HepG2 (cell line): Measurements from ENCODE around the gene TRIM54. TPM values are rescaled to one million over a fixed set of nuclear protein-coding genes. Genes with fewer than 3 reads are reported as not detected.

Experiments used
- CCAR2 ChIP-seq: fragments of 200-400 bp; formaldehyde crosslinking; optimal IDR thresholded peaks from 2 replicates; pipeline ENCODE3; 2018; ENCODE audit warnings: low read depth, mild to moderate bottlenecking, low read length, moderate library complexity
- DMTF1 ChIP-seq: sonication (generic); formaldehyde crosslinking; IDR thresholded peaks from 2 replicates; pipeline ENCODE4 v1.4.0; 2020; ENCODE audit warnings: mild to moderate bottlenecking, missing genetic modification reagents
- HINFP ChIP-seq: sonication (generic); formaldehyde crosslinking; IDR thresholded peaks from 2 replicates; pipeline ENCODE4 v1.4.0; 2020; ENCODE audit warnings: low read depth, mild to moderate bottlenecking, missing genetic modification reagents
- HNRNPL ChIP-seq: fragments of 200-400 bp; formaldehyde crosslinking; IDR thresholded peaks from 2 replicates; pipeline ENCODE4 v1.6.1; 2017; ENCODE audit warnings: mild to moderate bottlenecking, low read depth, low read length
- HOXA9 ChIP-seq: sonication (generic); formaldehyde crosslinking; IDR thresholded peaks from 2 replicates; pipeline ENCODE4 v1.8.1; 2022; ENCODE audit warnings: missing genetic modification reagents, mild to moderate bottlenecking, moderate library complexity, borderline replicate concordance
- IKZF4 ChIP-seq: sonication (generic); formaldehyde crosslinking; IDR thresholded peaks from 2 replicates; pipeline ENCODE4 v1.5.1; 2020; ENCODE audit warnings: borderline replicate concordance, mild to moderate bottlenecking, low read depth, missing genetic modification reagents; ENCODE audit errors: not compliant biosample characterization
- MBNL3 ChIP-seq: fragments of 250-450 bp; sonication (Bioruptor Pico); conservative IDR thresholded peaks from 2 replicates; pipeline ENCODE4 v1.8.0; 2022; ENCODE audit warnings: mild to moderate bottlenecking, inconsistent platforms
- MEF2D ChIP-seq: sonication (generic); formaldehyde crosslinking; IDR thresholded peaks from 2 replicates; pipeline ENCODE4 v1.5.1; 2020; ENCODE audit warnings: mild to moderate bottlenecking, missing genetic modification reagents
- MEIS1 ChIP-seq: sonication (generic); formaldehyde crosslinking; IDR thresholded peaks from 2 replicates; pipeline ENCODE4 v1.9.0; 2021; ENCODE audit warnings: mild to moderate bottlenecking, missing genetic modification reagents, moderate library complexity, borderline replicate concordance
- MLLT10 ChIP-seq: sonication (generic); formaldehyde crosslinking; IDR thresholded peaks from 2 replicates; pipeline ENCODE4 v1.4.0; 2020; ENCODE audit warnings: missing genetic modification reagents
- NFAT5 ChIP-seq: sonication (generic); formaldehyde crosslinking; IDR thresholded peaks from 2 replicates; pipeline ENCODE4 v1.4.0; 2020; ENCODE audit warnings: missing genetic modification reagents
- NFKBIZ ChIP-seq: IDR thresholded peaks from 2 replicates; pipeline ENCODE4 v1.6.1; 2018; ENCODE audit warnings: missing genetic modification reagents, missing compliant biosample characterization
- TFAP4 ChIP-seq: sonication (generic); IDR thresholded peaks from 2 replicates; pipeline ENCODE4 v1.6.1; 2016; ENCODE audit warnings: low read depth, borderline replicate concordance
- ZFP90 ChIP-seq: sonication (generic); formaldehyde crosslinking; IDR thresholded peaks from 2 replicates; pipeline ENCODE4 v1.8.0; 2022; ENCODE audit warnings: missing genetic modification reagents, mild to moderate bottlenecking, inconsistent platforms, borderline replicate concordance
- ZKSCAN8 ChIP-seq: IDR thresholded peaks from 2 replicates; pipeline ENCODE4 v1.6.1; 2016; ENCODE audit warnings: borderline replicate concordance, missing genetic modification reagents, missing compliant biosample characterization
- ZNF180 ChIP-seq: sonication (generic); formaldehyde crosslinking; IDR thresholded peaks from 2 replicates; pipeline ENCODE4 v1.4.0; 2020; ENCODE audit warnings: low read depth, missing genetic modification reagents, borderline replicate concordance
- ZNF234 ChIP-seq: sonication (generic); formaldehyde crosslinking; conservative IDR thresholded peaks from 2 replicates; pipeline ENCODE4 v1.5.1; 2020; ENCODE audit warnings: mild to moderate bottlenecking, missing genetic modification reagents
- ZNF564 ChIP-seq: sonication (generic); formaldehyde crosslinking; IDR thresholded peaks from 2 replicates; pipeline ENCODE4 v1.8.1; 2023; ENCODE audit warnings: mild to moderate bottlenecking, missing genetic modification reagents
- ZNF607 ChIP-seq: sonication (generic); formaldehyde crosslinking; IDR thresholded peaks from 2 replicates; pipeline ENCODE4 v1.5.1; 2020; ENCODE audit warnings: missing genetic modification reagents, mild to moderate bottlenecking, borderline replicate concordance
- ZNF883 ChIP-seq: sonication (generic); formaldehyde crosslinking; IDR thresholded peaks from 2 replicates; pipeline ENCODE4 v1.5.1; 2020; ENCODE audit warnings: mild to moderate bottlenecking, missing genetic modification reagents; ENCODE audit errors: not compliant biosample characterization
- polyA plus RNA-seq, 8 experiments: library from polyadenylated mRNA; depleted of rRNA in 3 of 8; stranded (reverse) in 7 of 8; unstranded in 1 of 8; fragments of >200 nt; fragmentation: Illumina TruSeq in 4 of 8; extraction: Trizol in 4 of 8; gene quantifications; 2 replicates each; pipeline versions ENCODE4 v1.2.1 to v1.2.3, GENCODE V29; 2011 to 2016; ENCODE audit warnings: low read depth in 4 of 8, missing spikeins in 1 of 8, mixed read lengths in 1 of 8; ENCODE audit not compliant: insufficient read depth in 1 of 8
- total RNA-seq, 5 experiments: library from RNA; depleted of rRNA; stranded (reverse); fragments of >200 nt; fragmentation: Illumina TruSeq; extraction: Trizol; gene quantifications; 2 replicates each; pipeline ENCODE4 v1.2.3, GENCODE V29; 2016; ENCODE audit warnings: low read depth in 1 of 5

Gene TRIM54
- total and polyA plus RNA-seq, 2 of the 13 experiments (the other 11 are each of a cell fraction or from before 2014, with no cell fraction given): 0.07 to 0.13 TPM

GRCh38 chr2:27264253-27264752, 17.9 kb upstream of the TRIM54 start (continued):
- TF ChIP-seq NFAT5 (CRISPR knock-in tag): no peak
- no peak for TF ChIP-seq MEF2D (CRISPR knock-in tag)
- 0 out of 2 replicates have a peak, but pooled peaks have one; percentile 20 for TF ChIP-seq MEIS1 (CRISPR knock-in tag)
- peak; percentile 36 for TF ChIP-seq ZNF883 (CRISPR knock-in tag)
- no peak for TF ChIP-seq ZNF180 (CRISPR knock-in tag)
- no peak for TF ChIP-seq ZNF607 (CRISPR knock-in tag)
- TF ChIP-seq HINFP (CRISPR knock-in tag): no peak
- TF ChIP-seq HOXA9 (CRISPR knock-in tag): 0 out of 2 replicates have a peak, but pooled peaks have one; percentile 11
- TF ChIP-seq CCAR2: no peak
- no peak for TF ChIP-seq HNRNPL
- no peak for TF ChIP-seq ZNF234 (CRISPR knock-in tag)
- TF ChIP-seq NFKBIZ (CRISPR knock-in tag): no peak
- no peak for TF ChIP-seq IKZF4
- no peak for TF ChIP-seq MLLT10
- no peak for TF ChIP-seq ZFP90
- no peak for TF ChIP-seq DMTF1 (CRISPR knock-in tag)
- TF ChIP-seq TFAP4: no peak
- TF ChIP-seq ZKSCAN8 (CRISPR knock-in tag): no peak
- TF ChIP-seq ZNF564: no peak
- no peak for TF ChIP-seq MBNL3 (CRISPR knock-in tag)
